GM18951 (cell line): Measurements from ENCODE around the gene CCDC183.

Experiments
- POLR2A ChIP-seq: IDR thresholded peaks from 4 replicates; pipeline ENCODE4 v1.6.1; 2011; ENCODE audit warnings: mild to moderate bottlenecking; ENCODE audit not compliant: insufficient read length, insufficient read depth; ENCODE audit errors: extremely low read depth
- in situ Hi-C: fragments of 300-500 bp; cut with MboI; formaldehyde crosslinking; loops from one replicate; pipeline ENCODE4 v1.12.0; 2022; ENCODE audit warnings: low sequenced_read_pairs, mixed read lengths, inconsistent platforms; ENCODE audit not compliant: unreplicated experiment

Gene CCDC183

GRCh38 chr9:136784249-136784996, 11.7 kb upstream of the CCDC183 start:
- in situ Hi-C loops: loop anchor here (25.0 kb wide), 1 partner anchor 253 kb away; the partner anchor contains the start of genes ABCA2, FUT7 and NPDC1
- no peak for TF ChIP-seq POLR2A

GRCh38 chr9:136784997-136785361, 11.2 kb upstream of the CCDC183 start:
- in situ Hi-C loops: loop anchor here (25.0 kb wide), 1 partner anchor 252 kb away; the partner anchor contains the start of genes ABCA2, FUT7 and NPDC1
- TF ChIP-seq POLR2A: no peak

GRCh38 chr9:136785565-136786355, 10.4 kb upstream of the CCDC183 start:
- in situ Hi-C loops: loop anchor here (25.0 kb wide), 1 partner anchor 252 kb away; the partner anchor contains the start of genes ABCA2, FUT7 and NPDC1

GRCh38 chr9:136786451-136786850, 9.7 kb upstream of the CCDC183 start:
- no peak for TF ChIP-seq POLR2A
- in situ Hi-C loops: loop anchor here (25.0 kb wide), 1 partner anchor 251 kb away; the partner anchor contains the start of genes ABCA2, FUT7 and NPDC1

GRCh38 chr9:136786983-136787382, 9.2 kb upstream of the CCDC183 start:
- in situ Hi-C loops: loop anchor here (25.0 kb wide), 1 partner anchor 250 kb away; the partner anchor contains the start of genes ABCA2, FUT7 and NPDC1

GRCh38 chr9:136787690-136788400, 8.3 kb upstream of the CCDC183 start:
- no peak for TF ChIP-seq POLR2A
- in situ Hi-C loops: loop anchor here (25.0 kb wide), 1 partner anchor 249 kb away; the partner anchor contains the start of genes ABCA2, FUT7 and NPDC1

- in situ Hi-C loops: loop anchor here (25.0 kb wide), 1 partner anchor 248 kb away; the partner anchor contains the start of genes ABCA2, FUT7 and NPDC1
Measured at GRCh38 chr9:136788644-136789522, 7.3 kb upstream of the CCDC183 start.

GRCh38 chr9:136789523-136789937, 6.6 kb upstream of the CCDC183 start:
- no peak for TF ChIP-seq POLR2A
- in situ Hi-C loops: loop anchor here (25.0 kb wide), 1 partner anchor 248 kb away; the partner anchor contains the start of genes ABCA2, FUT7 and NPDC1

GRCh38 chr9:136790640-136791515, 5.3 kb upstream of the CCDC183 start, which contains the start of gene TMEM141:
Gene TMEM141 (plus strand): TSS chr9:136791344. CDS start chr9:136791371, 27 bp downstream.
- in situ Hi-C loops: loop anchor here (25.0 kb wide), 1 partner anchor 246 kb away; the partner anchor contains the start of genes ABCA2, FUT7 and NPDC1
- peak; percentile 88 for TF ChIP-seq POLR2A

- in situ Hi-C loops: loop anchor here (25.0 kb wide), 1 partner anchor 246 kb away; the partner anchor contains the start of genes ABCA2, FUT7 and NPDC1
- TF ChIP-seq POLR2A: no peak
Measured at GRCh38 chr9:136791516-136792276, 4.4 kb upstream of the CCDC183 start.
